ENCODE results near the gene AMN.

- no peak for TF ChIP-seq EZH2 (IDR thresholded peaks at IDR 0.05; ENCODE audit: borderline replicate concordance, low read depth, low read length, severe bottlenecking)
- TF ChIP-seq, protein P1, sequence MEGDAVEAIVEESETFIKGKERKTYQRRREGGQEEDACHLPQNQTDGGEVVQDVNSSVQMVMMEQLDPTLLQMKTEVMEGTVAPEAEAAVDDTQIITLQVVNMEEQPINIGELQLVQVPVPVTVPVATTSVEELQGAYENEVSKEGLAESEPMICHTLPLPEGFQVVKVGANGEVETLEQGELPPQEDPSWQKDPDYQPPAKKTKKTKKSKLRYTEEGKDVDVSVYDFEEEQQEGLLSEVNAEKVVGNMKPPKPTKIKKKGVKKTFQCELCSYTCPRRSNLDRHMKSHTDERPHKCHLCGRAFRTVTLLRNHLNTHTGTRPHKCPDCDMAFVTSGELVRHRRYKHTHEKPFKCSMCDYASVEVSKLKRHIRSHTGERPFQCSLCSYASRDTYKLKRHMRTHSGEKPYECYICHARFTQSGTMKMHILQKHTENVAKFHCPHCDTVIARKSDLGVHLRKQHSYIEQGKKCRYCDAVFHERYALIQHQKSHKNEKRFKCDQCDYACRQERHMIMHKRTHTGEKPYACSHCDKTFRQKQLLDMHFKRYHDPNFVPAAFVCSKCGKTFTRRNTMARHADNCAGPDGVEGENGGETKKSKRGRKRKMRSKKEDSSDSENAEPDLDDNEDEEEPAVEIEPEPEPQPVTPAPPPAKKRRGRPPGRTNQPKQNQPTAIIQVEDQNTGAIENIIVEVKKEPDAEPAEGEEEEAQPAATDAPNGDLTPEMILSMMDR (IDR thresholded peaks at IDR 0.05; ENCODE audit: borderline replicate concordance, extremely low read depth, low read length, poor library complexity, severe bottlenecking): no peak
These were observed 13.6 kb upstream of the AMN start for GRCh38 chr14:102908766-102909455.

Data from DND-41 (cell line).